Esophagus (tissue), 2 donors: ENCODE measurements around the gene TRAIP. TPM values are rescaled to one million over a fixed set of nuclear protein-coding genes. Genes with fewer than 3 reads are reported as not detected.

Source experiments
- H3K27ac ChIP-seq, 2 donors: one replicate each; pipeline ENCODE4 v1.5.1; 2013; ENCODE audit warnings: low read depth in 2 of 2, mild to moderate bottlenecking in 2 of 2, inconsistent platforms in 1 of 2, low read length in 1 of 2, moderate library complexity in 1 of 2
- H3K27me3 ChIP-seq, 2 donors: one replicate each; pipeline ENCODE4 v1.6.1; 2013; ENCODE audit warnings: low read length in 2 of 2, control low read depth in 1 of 2, mild to moderate bottlenecking in 1 of 2; ENCODE audit not compliant: insufficient read depth in 2 of 2, control insufficient read depth in 1 of 2
- H3K36me3 ChIP-seq, 2 donors: one replicate each; pipeline ENCODE4 v1.6.1; 2013; ENCODE audit warnings: low read length in 1 of 2; ENCODE audit not compliant: control insufficient read depth in 2 of 2, insufficient read depth in 2 of 2
- H3K4me1 ChIP-seq, 2 donors: one replicate each; pipeline ENCODE4 v1.6.1; 2013; ENCODE audit warnings: low read length in 1 of 2; ENCODE audit not compliant: control insufficient read depth in 2 of 2, insufficient read depth in 2 of 2
- H3K4me3 ChIP-seq, 2 donors: one replicate each; pipeline ENCODE4 v1.5.1; 2013; ENCODE audit warnings: low read length in 2 of 2, mild to moderate bottlenecking in 2 of 2, low read depth in 1 of 2, moderate library complexity in 1 of 2
- H3K9me3 ChIP-seq, 2 donors: one replicate each; pipeline ENCODE4 v1.6.1; 2013; ENCODE audit warnings: mild to moderate bottlenecking in 2 of 2, low read depth in 1 of 2, low read length in 1 of 2, moderate library complexity in 1 of 2; ENCODE audit not compliant: control insufficient read depth in 2 of 2, insufficient read depth in 1 of 2
- WGBS, 2 donors: extraction: QIAGEN DNeasy Blood & Tissue Kit; methylation state at CpG; one replicate each; pipeline ENCODE4 v1.1.7; 2013; 5-methylcytosine and 5-hydroxymethylcytosine counted together
- polyA plus RNA-seq, 2 donors: library from polyadenylated mRNA; stranded (reverse); fragments of 200-250 nt; gene quantifications; one replicate each; pipeline ENCODE4 v1.2.3, GENCODE V29; 2013
- donor health status: healthy with polysubstance abuse.
- donor health status: Bipolar disorder and iron deficiency.

Gene TRAIP
- polyA plus RNA-seq, 2 donors, result 4.1 to 4.3 TPM

GRCh38 chr3:49877716-49878115, 21.4 kb upstream of the TRAIP start:
- Histone ChIP-seq H3K4me3 (no peak overlapping the region), H3K27ac (no peak overlapping the region), H3K9me3 (no peaks in the 10 kb centered on the region), H3K4me1 (peaks cover 0 to 6% of the 10 kb centered on the region in 2 donors), H3K27me3 (no peaks in the 10 kb centered on the region), H3K36me3 (no peaks in the 10 kb centered on the region)
- WGBS, 2 donors, result 79% methylated on average over 2 of the region's 2 CpGs; no CpG with 5 or more reads in 1 of the 2 donors

GRCh38 chr3:49876567-49876966, 20.2 kb upstream of the TRAIP start:
- Histone ChIP-seq H3K36me3 (no peaks in the 10 kb centered on the region), H3K27me3 (no peaks in the 10 kb centered on the region), H3K4me3 (no peak overlapping the region), H3K4me1 (peaks cover 0 to 5% of the 10 kb centered on the region in 2 donors), H3K9me3 (no peaks in the 10 kb centered on the region), H3K27ac (no peak overlapping the region)
- WGBS, 2 donors, result 78 to 82% methylated on average over 5 of the region's 5 CpGs

- Histone ChIP-seq H3K36me3 (no peaks in the 10 kb centered on the region), H3K9me3 (no peaks in the 10 kb centered on the region), H3K4me1 (peaks cover 3% of the 10 kb centered on the region in 2 donors), H3K4me3 (no peak overlapping the region), H3K27me3 (peaks cover 0 to 3% of the 10 kb centered on the region in 2 donors), H3K27ac (no peak overlapping the region)
- 85 to 86% methylated on average over 8 of the region's 8 CpGs for WGBS, 2 donors
Observed at GRCh38 chr3:49873623-49874022, 17.3 kb upstream of the TRAIP start.

- WGBS, 2 donors, result 42 to 53% methylated on average over 4 of the region's 4 CpGs
- H3K36me3 ChIP-seq, result no peaks in the 10 kb centered on the region
- H3K4me3 ChIP-seq, result no peak overlapping the region
- H3K27me3 ChIP-seq, result peaks cover 0 to 5% of the 10 kb centered on the region in 2 donors
- H3K4me1 ChIP-seq, result peaks cover 3% of the 10 kb centered on the region in 2 donors
- H3K9me3 ChIP-seq, result no peaks in the 10 kb centered on the region
- no peak overlapping the region for H3K27ac ChIP-seq
Observed at GRCh38 chr3:49872801-49873281, 16.5 kb upstream of the TRAIP start.

GRCh38 chr3:49871531-49872153, 15.3 kb upstream of the TRAIP start:
- Histone ChIP-seq H3K36me3 (no peaks in the 10 kb centered on the region), H3K27me3 (peaks cover 0 to 5% of the 10 kb centered on the region in 2 donors)

GRCh38 chr3:49869525-49870126, 13.3 kb upstream of the TRAIP start, which contains the start of gene CAMKV:
Gene CAMKV, minus strand, starts transcription at chr3:49869906. Its CDS starts 7,518 bp downstream, at chr3:49862388.
- Histone ChIP-seq H3K27ac (no peak within 1 kb of the TSS), H3K36me3 (no peaks in the 10 kb centered on the region), H3K27me3 (peaks cover 0 to 5% of the 10 kb centered on the region in 2 donors), H3K9me3 (no peaks in the 10 kb centered on the region), H3K4me1 (peaks cover 3% of the 10 kb centered on the region in 2 donors), H3K4me3 (peak within 1 kb of the TSS; percentile 23 to 24)
- 2% methylated on average over 32 to 59 of the region's 59 CpGs for WGBS, 2 donors

More at GRCh38 chr3:49871531-49872153, 15.3 kb upstream of the TRAIP start:
- Histone ChIP-seq H3K9me3 (no peaks in the 10 kb centered on the region), H3K4me1 (peaks cover 3% of the 10 kb centered on the region in 2 donors), H3K27ac (no peak overlapping the region), H3K4me3 (no peak overlapping the region)
- 61 to 71% methylated on average over 10 of the region's 10 CpGs for WGBS, 2 donors

GRCh38 chr3:49868862-49869466, 12.6 kb upstream of the TRAIP start:
- Histone ChIP-seq H3K4me1 (peaks cover 3% of the 10 kb centered on the region in 2 donors), H3K4me3 (no peak overlapping the region), H3K36me3 (no peaks in the 10 kb centered on the region), H3K9me3 (no peaks in the 10 kb centered on the region), H3K27ac (no peak overlapping the region), H3K27me3 (peaks cover 0 to 5% of the 10 kb centered on the region in 2 donors)
- 4% methylated on average over 22 to 23 of the region's 23 CpGs for WGBS, 2 donors

- Histone ChIP-seq H3K4me3 (no peak overlapping the region), H3K27ac (no peak overlapping the region), H3K9me3 (no peaks in the 10 kb centered on the region), H3K4me1 (peaks cover 3% of the 10 kb centered on the region in 2 donors), H3K36me3 (no peaks in the 10 kb centered on the region), H3K27me3 (peaks cover 0 to 5% of the 10 kb centered on the region in 2 donors)
- 24% methylated on average over 7 of the region's 7 CpGs for WGBS, 2 donors
Observed at GRCh38 chr3:49867871-49868321, 11.5 kb upstream of the TRAIP start.

GRCh38 chr3:49867400-49867799, 11.0 kb upstream of the TRAIP start:
- peaks cover 3% of the 10 kb centered on the region in 2 donors for H3K4me1 ChIP-seq
- H3K9me3 ChIP-seq, result no peaks in the 10 kb centered on the region
- no peak overlapping the region for H3K4me3 ChIP-seq
- H3K27ac ChIP-seq, result no peak overlapping the region
- 89 to 100% methylated on average over 1 of the region's 1 CpG for WGBS, 2 donors
- H3K36me3 ChIP-seq, result no peaks in the 10 kb centered on the region
- peaks cover 0 to 5% of the 10 kb centered on the region in 2 donors for H3K27me3 ChIP-seq
